Right lobe of liver (tissue), 6 donors: ENCODE measurements around the gene MATN1. TPM values are rescaled to one million over a fixed set of nuclear protein-coding genes. Genes with fewer than 3 reads are reported as not detected.

Source experiments
- ATAC-seq, 4 donors: fragments of 200-7000 bp; cut with Tn5 transposase; one replicate each; pipeline ENCODE4 v1.9.1; 2020; ENCODE audit warnings: mild to moderate bottlenecking in 4 of 4, moderate library complexity in 4 of 4
- DNase-seq, 3 donors: peaks; one replicate each; pipeline ENCODE4 v3.0.0-alpha.2; 2020
- H3K27ac ChIP-seq, 3 donors: fragments of 200-600 bp; one replicate each; pipeline ENCODE4 v1.8.0; 2022
- H3K27me3 ChIP-seq, 2 donors: fragments of 200-600 bp; one replicate each; pipeline ENCODE4 v1.8.0; 2022
- H3K36me3 ChIP-seq, 4 donors: fragments of 200-600 bp; sonication (generic) in 1 of 4; one replicate each; pipeline versions ENCODE4 v1.5.1 to v1.8.0; 2017 to 2022; ENCODE audit warnings: control low read depth in 1 of 4
- H3K4me1 ChIP-seq, 4 donors: fragments of 200-600 bp; sonication (generic) in 1 of 4; one replicate each; pipeline versions ENCODE4 v1.5.1 to v1.8.0; 2017 to 2022; ENCODE audit warnings: control low read depth in 1 of 4
- H3K4me3 ChIP-seq, 3 donors: fragments of 200-600 bp; one replicate each; pipeline ENCODE4 v1.8.0; 2022
- H3K9me3 ChIP-seq, 4 donors: fragments of 200-600 bp; sonication (generic) in 1 of 4; one replicate each; pipeline versions ENCODE4 v1.5.1 to v1.8.0; 2017 to 2022; ENCODE audit warnings: control low read depth in 1 of 4
- CTCF ChIP-seq, 4 donors: fragments of 200-600 bp in 3 of 4; fragments of 450-650 bp in 1 of 4; IDR thresholded peaks; one replicate each; pipeline versions ENCODE4 v1.5.1 to v1.8.0; 2016 to 2022; ENCODE audit warnings: antibody characterized with exemption in 4 of 4, mild to moderate bottlenecking in 2 of 4
- POLR2A ChIP-seq: fragments of 450-650 bp; IDR thresholded peaks from one replicate; pipeline ENCODE4 v1.6.1; 2017; ENCODE audit warnings: antibody characterized with exemption, mild to moderate bottlenecking
- WGBS: methylation state at CpG from one replicate; pipeline ENCODE4 v1.1.6; 2018; ENCODE audit warnings: low coverage, low lambda C conversion rate; ENCODE audit not compliant: insufficient coverage; ENCODE audit errors: missing lambda C conversion rate; 5-methylcytosine and 5-hydroxymethylcytosine counted together
- intact Hi-C, 2 donors: fragments of 100-400 bp; cut with DNase I; formaldehyde crosslinking; loops; one replicate each; pipeline versions ENCODE4 v1.11.2 to v1.14.1; 2022
- total RNA-seq, 6 experiments: library from RNA; depleted of rRNA in 2 of 6; stranded (reverse); fragments of >200 nt in 2 of 6; fragmentation: NEBNext Ultra II Directional in 3 of 6; extraction: Animal tissue kit (Norgen Biotek cat#: 25700) in 3 of 6; gene quantifications; one replicate each; pipeline versions ENCODE4 v1.1.0 to v1.2.4, GENCODE V29; 2016 to 2023
- donor health status: DM: no; HTN: yes; CAD: no.
- donor health status: DM: no; HTN: no; CAD: no.
- donor health status: DM: no; HTN: no; CAD: no.
- donor health status: DM: no; HTN: yes; CAD: no.
- donor health status: DM: no; HTN: yes; CAD: no.

Gene MATN1
- total RNA-seq, 6 experiments from 2014 or later, result not detected

GRCh38 chr1:30726773-30727684 lies 3.6 kb upstream of the MATN1 start:
- Histone ChIP-seq H3K27ac (no peak overlapping the region), H3K27me3 (no peaks in the 10 kb centered on the region), H3K9me3 (no peaks in the 10 kb centered on the region), H3K4me3 (no peak overlapping the region), H3K4me1 (no peaks in the 10 kb centered on the region), H3K36me3 (peaks cover 0 to 2% (median 0%) of the 10 kb centered on the region in 4 donors)
- DNase-seq, result no peak
- TF ChIP-seq CTCF (IDR thresholded peaks at IDR 0.05) (no peak), POLR2A (no peak)
- no peak for ATAC-seq
- intact Hi-C loops, result loop anchor here in 1 of 2 donors (10.0 kb wide), 1 partner anchor 188 kb away; no protein-coding TSS in a partner anchor
- 84% methylated on average over 13 of the region's 15 CpGs for WGBS

DNA sequence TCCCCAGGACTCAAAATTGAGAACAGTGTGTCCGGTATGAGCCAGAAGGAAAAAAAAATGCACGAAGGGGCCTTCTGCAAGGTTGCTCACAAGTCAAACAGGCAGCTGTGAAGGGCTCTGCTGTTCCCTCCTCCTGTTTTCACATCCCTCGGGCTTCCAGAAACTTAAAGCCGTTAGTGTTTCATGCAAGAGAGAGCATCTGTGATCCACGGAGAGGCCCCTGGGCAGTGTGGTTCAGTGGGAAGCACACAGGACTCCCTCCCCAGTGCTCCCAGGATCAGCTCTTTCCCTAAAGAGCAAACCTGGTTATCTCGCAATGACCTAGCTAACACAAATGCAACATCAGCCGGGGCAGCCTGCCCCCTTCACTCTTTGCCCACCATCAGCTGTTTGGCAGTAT lies 2.9 kb upstream of the MATN1 start:
- no peak overlapping the region for H3K27ac ChIP-seq
- peaks cover 0 to 2% (median 0%) of the 10 kb centered on the region in 4 donors for H3K36me3 ChIP-seq
- TF ChIP-seq POLR2A (no peak), CTCF (IDR thresholded peaks at IDR 0.05) (no peak)
- no peak overlapping the region for H3K4me3 ChIP-seq
- ATAC-seq, result no peak
- intact Hi-C loops, result loop anchor here in 1 of 2 donors (10.0 kb wide), 1 partner anchor 189 kb away; no protein-coding TSS in a partner anchor
- WGBS, result 77% methylated on average over 7 of the region's 7 CpGs
- H3K4me1 ChIP-seq, result no peaks in the 10 kb centered on the region
- H3K9me3 ChIP-seq, result no peaks in the 10 kb centered on the region
- no peaks in the 10 kb centered on the region for H3K27me3 ChIP-seq
- DNase-seq, result no peak

- no peak for ATAC-seq
- TF ChIP-seq POLR2A (no peak), CTCF (IDR thresholded peaks at IDR 0.05) (no peak)
- 81% methylated on average over 13 of the region's 17 CpGs for WGBS
- Histone ChIP-seq H3K36me3 (peaks cover 0 to 2% (median 0%) of the 10 kb centered on the region in 4 donors), H3K4me3 (no peak overlapping the region), H3K9me3 (no peaks in the 10 kb centered on the region), H3K27me3 (no peaks in the 10 kb centered on the region), H3K4me1 (no peaks in the 10 kb centered on the region), H3K27ac (no peak overlapping the region)
- no peak for DNase-seq
- intact Hi-C loops, result loop anchor here in 1 of 2 donors (10.0 kb wide), 1 partner anchor 189 kb away; no protein-coding TSS in a partner anchor
Observed at GRCh38 chr1:30725450-30726095, 2.2 kb upstream of the MATN1 start.

- no peak for TF ChIP-seq POLR2A
- TF ChIP-seq CTCF (IDR thresholded peaks at IDR 0.05), result no peak
- ATAC-seq (no peak), DNase-seq (no peak)
- no peak overlapping the region for H3K27ac ChIP-seq
- H3K36me3 ChIP-seq, result peaks cover 0 to 2% (median 0%) of the 10 kb centered on the region in 4 donors
- no peak overlapping the region for H3K4me3 ChIP-seq
- no peaks in the 10 kb centered on the region for H3K4me1 ChIP-seq
- H3K27me3 ChIP-seq, result no peaks in the 10 kb centered on the region
- 84% methylated on average over 3 of the region's 5 CpGs for WGBS
- H3K9me3 ChIP-seq, result no peaks in the 10 kb centered on the region
- intact Hi-C loops, result loop anchor here (5.0 to 10.0 kb wide), 2 partner anchors 52 to 190 kb away; no protein-coding TSS in a partner anchor
Observed at GRCh38 chr1:30724655-30725421, 1.5 kb upstream of the MATN1 start.
